Stimulated activated naive CD8-positive, alpha-beta T cell treated with anti-CD3 and anti-CD28 coated beads, Interleukin-15, amount 100 ng/mL, for 72 hours (primary cell): ENCODE measurements around the gene TYRP1.

Experiments
- ATAC-seq: fragments of 150-1000 bp; cut with Tn5 transposase; 2 replicates; pipeline ENCODE4 v1.10.0; 2021; ENCODE audit warnings: mild to moderate bottlenecking, moderate library complexity
- DNase-seq, 2 donors: peaks; one replicate each; pipeline ENCODE4 v3.0.0; 2021 to 2022
- H3K27ac Mint-ChIP-seq, 2 donors: one replicate each; pipeline ENCODE4 v1.8.0; 2022; ENCODE audit warnings: mild to moderate bottlenecking in 2 of 2, mixed read lengths in 2 of 2, moderate library complexity in 2 of 2
- H3K27me3 Mint-ChIP-seq: one replicate; pipeline ENCODE4 v1.8.0; 2022; ENCODE audit warnings: mixed read lengths
- H3K4me1 Mint-ChIP-seq: one replicate; pipeline ENCODE4 v1.8.0; 2022; ENCODE audit warnings: mild to moderate bottlenecking, mixed read lengths
- H3K4me3 Mint-ChIP-seq, 2 donors: one replicate each; pipeline ENCODE4 v1.8.0; 2022; ENCODE audit warnings: mild to moderate bottlenecking in 2 of 2, mixed read lengths in 2 of 2, moderate library complexity in 1 of 2
- H3K9me3 Mint-ChIP-seq, 2 donors: one replicate each; pipeline ENCODE4 v1.8.0; 2022; ENCODE audit warnings: mixed read lengths in 2 of 2

TYRP1 gene

GRCh38 chr9:12680757-12681156, 12.4 kb upstream of the TYRP1 start:
- H3K9me3 Mint-ChIP-seq: peaks cover 15 to 18% of the 10 kb centered on the region in 2 donors
- ATAC-seq (no peak), DNase-seq (no peak)
- no peak overlapping the region for H3K4me3 Mint-ChIP-seq
- no peaks in the 10 kb centered on the region for H3K4me1 Mint-ChIP-seq
- no peak overlapping the region for H3K27ac Mint-ChIP-seq
- no peaks in the 10 kb centered on the region for H3K27me3 Mint-ChIP-seq

- ATAC-seq (no peak), DNase-seq (no peak)
- no peaks in the 10 kb centered on the region for H3K27me3 Mint-ChIP-seq
- H3K4me3 Mint-ChIP-seq: no peak overlapping the region
- H3K9me3 Mint-ChIP-seq: peaks cover 15 to 18% of the 10 kb centered on the region in 2 donors
- no peak overlapping the region for H3K27ac Mint-ChIP-seq
- no peaks in the 10 kb centered on the region for H3K4me1 Mint-ChIP-seq
Measured at GRCh38 chr9:12681620-12682019, 11.6 kb upstream of the TYRP1 start.

- Mint-ChIP-seq H3K27me3 (no peaks in the 10 kb centered on the region), H3K4me1 (no peaks in the 10 kb centered on the region), H3K9me3 (peaks cover 10 to 18% of the 10 kb centered on the region in 2 donors), H3K27ac (no peak overlapping the region), H3K4me3 (no peak overlapping the region)
- ATAC-seq: no peak
- DNase-seq: no peak
Measured at GRCh38 chr9:12684974-12685373, 8.2 kb upstream of the TYRP1 start.

- H3K4me3 Mint-ChIP-seq: no peak overlapping the region
- H3K4me1 Mint-ChIP-seq: no peaks in the 10 kb centered on the region
- H3K27me3 Mint-ChIP-seq: no peaks in the 10 kb centered on the region
- DNase-seq (no peak), ATAC-seq (no peak)
- H3K9me3 Mint-ChIP-seq: peaks cover 7 to 9% of the 10 kb centered on the region in 2 donors
- no peak overlapping the region for H3K27ac Mint-ChIP-seq
Measured at GRCh38 chr9:12689233-12689632, 4.0 kb upstream of the TYRP1 start.

GRCh38 chr9:12694013-12694412, 828 bp downstream of the TYRP1 start:
- peaks cover 9 to 15% of the 10 kb centered on the region in 2 donors for H3K9me3 Mint-ChIP-seq
- no peaks in the 10 kb centered on the region for H3K27me3 Mint-ChIP-seq
- no peaks in the 10 kb centered on the region for H3K4me1 Mint-ChIP-seq
- no peak overlapping the region for H3K4me3 Mint-ChIP-seq
- ATAC-seq (no peak), DNase-seq (no peak)
- H3K27ac Mint-ChIP-seq: no peak overlapping the region

- DNase-seq (no peak), ATAC-seq (no peak)
- no peaks in the 10 kb centered on the region for H3K27me3 Mint-ChIP-seq
- H3K9me3 Mint-ChIP-seq: peaks cover 4 to 15% of the 10 kb centered on the region in 2 donors
- no peak overlapping the region for H3K27ac Mint-ChIP-seq
- no peak overlapping the region for H3K4me3 Mint-ChIP-seq
- no peaks in the 10 kb centered on the region for H3K4me1 Mint-ChIP-seq
Measured at GRCh38 chr9:12695474-12695873, 2.3 kb downstream of the TYRP1 start.

- no peak overlapping the region for H3K27ac Mint-ChIP-seq
- DNase-seq (no peak), ATAC-seq (no peak)
- no peak overlapping the region for H3K4me3 Mint-ChIP-seq
- H3K9me3 Mint-ChIP-seq: peaks cover 4 to 7% of the 10 kb centered on the region in 2 donors
- H3K4me1 Mint-ChIP-seq: no peaks in the 10 kb centered on the region
- no peaks in the 10 kb centered on the region for H3K27me3 Mint-ChIP-seq
Measured at GRCh38 chr9:12696931-12697622, 3.9 kb downstream of the TYRP1 start.

GRCh38 chr9:12697719-12698118, 4.5 kb downstream of the TYRP1 start:
- DNase-seq: no peak
- no peaks in the 10 kb centered on the region for H3K4me1 Mint-ChIP-seq

GRCh38 chr9:12698266-12698665, 5.1 kb downstream of the TYRP1 start:
- ATAC-seq (no peak), DNase-seq (no peak)
- Mint-ChIP-seq H3K27ac (no peak overlapping the region), H3K4me3 (no peak overlapping the region), H3K27me3 (no peaks in the 10 kb centered on the region), H3K9me3 (peaks cover 0 to 7% of the 10 kb centered on the region in 2 donors), H3K4me1 (no peaks in the 10 kb centered on the region)

More at GRCh38 chr9:12697719-12698118, 4.5 kb downstream of the TYRP1 start:
- ATAC-seq: no peak
- Mint-ChIP-seq H3K27me3 (no peaks in the 10 kb centered on the region), H3K9me3 (peaks cover 4 to 7% of the 10 kb centered on the region in 2 donors), H3K27ac (no peak overlapping the region), H3K4me3 (no peak overlapping the region)

- Mint-ChIP-seq H3K4me3 (no peak overlapping the region), H3K9me3 (peaks cover 0 to 7% of the 10 kb centered on the region in 2 donors), H3K27ac (no peak overlapping the region), H3K27me3 (no peaks in the 10 kb centered on the region), H3K4me1 (no peaks in the 10 kb centered on the region)
- DNase-seq: no peak
- no peak for ATAC-seq
Measured at GRCh38 chr9:12698986-12699385, 5.8 kb downstream of the TYRP1 start.

GRCh38 chr9:12699529-12699928, 6.3 kb downstream of the TYRP1 start:
- H3K9me3 Mint-ChIP-seq: peaks cover 0 to 7% of the 10 kb centered on the region in 2 donors
- H3K27me3 Mint-ChIP-seq: no peaks in the 10 kb centered on the region
- no peaks in the 10 kb centered on the region for H3K4me1 Mint-ChIP-seq
- H3K27ac Mint-ChIP-seq: no peak overlapping the region
- ATAC-seq (no peak), DNase-seq (no peak)
- no peak overlapping the region for H3K4me3 Mint-ChIP-seq

- no peak for DNase-seq
Measured at GRCh38 chr9:12701126-12701525, 7.9 kb downstream of the TYRP1 start.

GRCh38 chr9:12702160-12702758, 9.1 kb downstream of the TYRP1 start:
- Mint-ChIP-seq H3K27ac (no peak overlapping the region), H3K27me3 (no peaks in the 10 kb centered on the region), H3K4me1 (no peaks in the 10 kb centered on the region), H3K9me3 (peaks cover 2 to 3% of the 10 kb centered on the region in 2 donors), H3K4me3 (no peak overlapping the region)
- ATAC-seq (no peak), DNase-seq (no peak)

More at GRCh38 chr9:12701126-12701525, 7.9 kb downstream of the TYRP1 start:
- no peak for ATAC-seq
- no peak overlapping the region for H3K4me3 Mint-ChIP-seq
- no peaks in the 10 kb centered on the region for H3K4me1 Mint-ChIP-seq
- no peaks in the 10 kb centered on the region for H3K27me3 Mint-ChIP-seq
- H3K9me3 Mint-ChIP-seq: no peaks in the 10 kb centered on the region
- H3K27ac Mint-ChIP-seq: no peak overlapping the region

- ATAC-seq: no peak
- no peak for DNase-seq
- no peak overlapping the region for H3K27ac Mint-ChIP-seq
- no peaks in the 10 kb centered on the region for H3K27me3 Mint-ChIP-seq
- H3K9me3 Mint-ChIP-seq: peaks cover 5 to 7% of the 10 kb centered on the region in 2 donors
- no peaks in the 10 kb centered on the region for H3K4me1 Mint-ChIP-seq
- no peak overlapping the region for H3K4me3 Mint-ChIP-seq
Measured at GRCh38 chr9:12703996-12704395, 10.8 kb downstream of the TYRP1 start.

GRCh38 chr9:12705738-12706391, 12.7 kb downstream of the TYRP1 start:
- DNase-seq (no peak), ATAC-seq (no peak)
- H3K4me1 Mint-ChIP-seq: no peaks in the 10 kb centered on the region
- H3K9me3 Mint-ChIP-seq: peaks cover 5 to 7% of the 10 kb centered on the region in 2 donors
- H3K27ac Mint-ChIP-seq: no peak overlapping the region
- H3K4me3 Mint-ChIP-seq: no peak overlapping the region
- H3K27me3 Mint-ChIP-seq: no peaks in the 10 kb centered on the region
